K562 (cell line): ENCODE data around the gene YIPF2.

Experiments used
- NFYB ChIP-seq: IDR thresholded peaks from 2 replicates; pipeline ENCODE4 v1.6.1; 2011; ENCODE audit warnings: mild to moderate bottlenecking, moderate library complexity; ENCODE audit not compliant: insufficient read length; ENCODE audit errors: extremely low read depth
- SREBF1 ChIP-seq: fragments of 150-350 bp; IDR thresholded peaks from 2 replicates; pipeline ENCODE4 v1.6.1; 2014; ENCODE audit warnings: antibody characterized with exemption, low read depth, low read length, borderline replicate concordance
- ZNF143 ChIP-seq: sonication (generic); formaldehyde crosslinking; IDR thresholded peaks from 2 replicates; pipeline ENCODE4 v1.9.0; 2022; ENCODE audit warnings: mild to moderate bottlenecking, missing genetic modification reagents
- TF ChIP-seq, protein P1 (sequence below): fragments of 450-650 bp; IDR thresholded peaks from 2 replicates; pipeline ENCODE4 v1.6.1; 2018; ENCODE audit not compliant: partially characterized antibody

DNA sequence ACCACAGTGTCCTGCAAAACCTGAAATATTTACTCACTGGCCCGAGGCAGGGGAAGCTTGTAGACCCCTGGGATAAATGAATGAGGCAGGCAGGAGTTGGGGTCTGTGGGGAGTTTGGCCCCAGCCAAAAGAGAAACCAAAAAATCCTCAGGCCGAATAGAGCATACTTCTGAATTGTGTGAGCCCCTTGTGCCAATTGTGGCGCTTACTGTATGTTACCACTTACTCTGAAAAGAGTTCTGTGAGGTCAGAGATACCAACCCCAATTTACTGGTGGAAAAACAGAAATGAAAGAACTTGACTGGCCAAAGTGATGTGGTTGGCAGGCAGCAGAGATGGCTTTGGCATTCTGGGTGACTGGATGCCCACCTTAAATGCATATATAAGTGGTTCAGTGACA, 50.2 kb downstream of the YIPF2 start:
- TF ChIP-seq, protein P1, sequence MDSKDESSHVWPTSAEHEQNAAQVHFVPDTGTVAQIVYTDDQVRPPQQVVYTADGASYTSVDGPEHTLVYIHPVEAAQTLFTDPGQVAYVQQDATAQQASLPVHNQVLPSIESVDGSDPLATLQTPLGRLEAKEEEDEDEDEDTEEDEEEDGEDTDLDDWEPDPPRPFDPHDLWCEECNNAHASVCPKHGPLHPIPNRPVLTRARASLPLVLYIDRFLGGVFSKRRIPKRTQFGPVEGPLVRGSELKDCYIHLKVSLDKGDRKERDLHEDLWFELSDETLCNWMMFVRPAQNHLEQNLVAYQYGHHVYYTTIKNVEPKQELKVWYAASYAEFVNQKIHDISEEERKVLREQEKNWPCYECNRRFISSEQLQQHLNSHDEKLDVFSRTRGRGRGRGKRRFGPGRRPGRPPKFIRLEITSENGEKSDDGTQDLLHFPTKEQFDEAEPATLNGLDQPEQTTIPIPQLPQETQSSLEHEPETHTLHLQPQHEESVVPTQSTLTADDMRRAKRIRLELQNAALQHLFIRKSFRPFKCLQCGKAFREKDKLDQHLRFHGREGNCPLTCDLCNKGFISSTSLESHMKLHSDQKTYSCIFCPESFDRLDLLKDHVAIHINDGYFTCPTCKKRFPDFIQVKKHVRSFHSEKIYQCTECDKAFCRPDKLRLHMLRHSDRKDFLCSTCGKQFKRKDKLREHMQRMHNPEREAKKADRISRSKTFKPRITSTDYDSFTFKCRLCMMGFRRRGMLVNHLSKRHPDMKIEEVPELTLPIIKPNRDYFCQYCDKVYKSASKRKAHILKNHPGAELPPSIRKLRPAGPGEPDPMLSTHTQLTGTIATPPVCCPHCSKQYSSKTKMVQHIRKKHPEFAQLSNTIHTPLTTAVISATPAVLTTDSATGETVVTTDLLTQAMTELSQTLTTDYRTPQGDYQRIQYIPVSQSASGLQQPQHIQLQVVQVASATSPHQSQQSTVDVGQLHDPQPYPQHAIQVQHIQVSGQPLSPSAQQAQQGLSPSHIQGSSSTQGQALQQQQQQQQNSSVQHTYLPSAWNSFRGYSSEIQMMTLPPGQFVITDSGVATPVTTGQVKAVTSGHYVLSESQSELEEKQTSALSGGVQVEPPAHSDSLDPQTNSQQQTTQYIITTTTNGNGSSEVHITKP = no peak
- TF ChIP-seq ZNF143 (CRISPR knock-in tag) (no peak), NFYB (no peak), SREBF1 (no peak)
